HG03520 (cell line): Measurements from ENCODE around the gene CBY3.
"Not testable (repeated sequence)": the region's sequence is repeated elsewhere in the genome, so short reads cannot be mapped to it uniquely, and the experiment has no call there.

Source experiments
- ATAC-seq: cut with Tn5 transposase; IDR thresholded peaks from one replicate; pipeline ENCODE4 v1.9.1; 2021; ENCODE audit warnings: mild to moderate bottlenecking, moderate library complexity; ENCODE audit not compliant: unreplicated experiment

The CBY3 gene

GRCh38 chr5:179680780-179681401 is at the start of gene CBY3:
CBY3 (minus strand) TSS chr5:179681034; CDS start chr5:179680918, 116 bp downstream.
- no peak for ATAC-seq

- ATAC-seq, result no peak
Measured at GRCh38 chr5:179730356-179730755, 49.5 kb upstream of the CBY3 start.

- ATAC-seq, result no peak
Measured at GRCh38 chr5:179729727-179730126, 48.9 kb upstream of the CBY3 start.

GRCh38 chr5:179729303-179729702 is 48.5 kb upstream of the CBY3 start:
- no peak for ATAC-seq

- ATAC-seq, result no peak
Measured at GRCh38 chr5:179727106-179727505, 46.3 kb upstream of the CBY3 start.

GRCh38 chr5:179724163-179724562 is 43.3 kb upstream of the CBY3 start:
- no peak for ATAC-seq

GRCh38 chr5:179720222-179720621 is 39.4 kb upstream of the CBY3 start:
- no peak for ATAC-seq

GRCh38 chr5:179716286-179716685 is 35.5 kb upstream of the CBY3 start:
- ATAC-seq, result no peak

- ATAC-seq, result no peak
Measured at GRCh38 chr5:179700401-179700918, 19.6 kb upstream of the CBY3 start.

GRCh38 chr5:179699616-179700237 is 18.9 kb upstream of the CBY3 start:
- peak; percentile 26 for ATAC-seq

- ATAC-seq, result no peak
Measured at GRCh38 chr5:179698935-179699615, 18.2 kb upstream of the CBY3 start, which contains the start of gene CANX. CANX (plus strand) TSS chr5:179698967; CDS start chr5:179705682, 6,715 bp downstream.

GRCh38 chr5:179697993-179698934 is 17.4 kb upstream of the CBY3 start:
- peak; percentile 90 for ATAC-seq

- not testable (repeated sequence) for ATAC-seq
Measured at GRCh38 chr5:179697543-179697942, 16.7 kb upstream of the CBY3 start.

- ATAC-seq, result no peak
Measured at GRCh38 chr5:179697108-179697507, 16.3 kb upstream of the CBY3 start.

- no peak for ATAC-seq
Measured at GRCh38 chr5:179696603-179697002, 15.8 kb upstream of the CBY3 start.

- ATAC-seq, result no peak
Measured at GRCh38 chr5:179694561-179694960, 13.7 kb upstream of the CBY3 start.

GRCh38 chr5:179689212-179689611 is 8.4 kb upstream of the CBY3 start:
- not testable (repeated sequence) for ATAC-seq

- no peak for ATAC-seq
Measured at GRCh38 chr5:179680014-179680779, 637 bp downstream of the CBY3 start.

GRCh38 chr5:179679014-179679674 is 1.7 kb downstream of the CBY3 start:
- ATAC-seq, result no peak
